Progenitor cell of endocrine pancreas (in vitro differentiated cells): ENCODE measurements around the gene LIX1. TPM values are rescaled to one million over a fixed set of nuclear protein-coding genes. Genes with fewer than 3 reads are reported as not detected.

Experiments
- DNase-seq: peaks from one replicate; pipeline ENCODE4 v3.0.0; 2021; ENCODE audit warnings: low spot score; ENCODE audit not compliant: unreplicated experiment
- H3K27ac Mint-ChIP-seq: 2 replicates; pipeline ENCODE4 v1.8.0; 2021; ENCODE audit warnings: mild to moderate bottlenecking, moderate library complexity, mixed read lengths
- H3K27me3 Mint-ChIP-seq: 2 replicates; pipeline ENCODE4 v1.8.0; 2021; ENCODE audit warnings: mixed read lengths
- H3K36me3 Mint-ChIP-seq: 2 replicates; pipeline ENCODE4 v1.8.0; 2022; ENCODE audit warnings: mixed read lengths; ENCODE audit not compliant: insufficient read depth
- H3K4me1 Mint-ChIP-seq: 2 replicates; pipeline ENCODE4 v1.8.0; 2021; ENCODE audit warnings: low read depth, mixed read lengths
- H3K4me3 Mint-ChIP-seq: 2 replicates; pipeline ENCODE4 v1.8.0; 2021; ENCODE audit warnings: low read depth, mild to moderate bottlenecking, moderate library complexity, mixed read lengths
- H3K9me3 Mint-ChIP-seq: 2 replicates; pipeline ENCODE4 v1.8.0; 2021; ENCODE audit warnings: low read depth, mixed read lengths
- total RNA-seq: library from RNA; stranded (reverse); gene quantifications from 2 replicates; pipeline ENCODE4 v1.2.1, GENCODE V29; 2021
- TF ChIP-seq, protein P1 (sequence below): fragments of 200-600 bp; sonication (generic); IDR thresholded peaks from one replicate; pipeline ENCODE4 v1.5.0; 2021; ENCODE audit warnings: antibody characterized with exemption, mild to moderate bottlenecking; ENCODE audit not compliant: unreplicated experiment

Gene LIX1
- total RNA-seq, 1 donor from 2014 or later = 0.31 TPM

DNA sequence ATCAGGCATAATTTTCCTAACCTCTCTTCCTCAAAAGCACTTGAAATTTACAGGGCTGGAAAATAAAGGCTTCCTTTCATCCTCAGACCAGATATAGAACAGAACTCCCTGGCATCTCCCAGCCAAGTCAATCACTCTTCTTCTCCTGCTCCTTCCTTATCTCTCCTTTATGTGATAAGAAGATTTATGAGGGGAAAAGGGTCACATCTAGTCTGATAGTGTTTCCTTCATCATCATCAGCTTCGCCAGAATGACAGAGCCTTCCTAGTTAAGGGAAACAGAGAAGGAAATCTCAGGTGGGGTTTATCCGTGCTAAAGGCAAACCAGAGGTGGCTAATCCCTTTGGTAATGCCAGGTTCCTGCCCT, 36.2 kb downstream of the LIX1 start:
- no peaks in the 10 kb centered on the region for H3K36me3 Mint-ChIP-seq
- H3K27me3 Mint-ChIP-seq = no peaks in the 10 kb centered on the region

DNA sequence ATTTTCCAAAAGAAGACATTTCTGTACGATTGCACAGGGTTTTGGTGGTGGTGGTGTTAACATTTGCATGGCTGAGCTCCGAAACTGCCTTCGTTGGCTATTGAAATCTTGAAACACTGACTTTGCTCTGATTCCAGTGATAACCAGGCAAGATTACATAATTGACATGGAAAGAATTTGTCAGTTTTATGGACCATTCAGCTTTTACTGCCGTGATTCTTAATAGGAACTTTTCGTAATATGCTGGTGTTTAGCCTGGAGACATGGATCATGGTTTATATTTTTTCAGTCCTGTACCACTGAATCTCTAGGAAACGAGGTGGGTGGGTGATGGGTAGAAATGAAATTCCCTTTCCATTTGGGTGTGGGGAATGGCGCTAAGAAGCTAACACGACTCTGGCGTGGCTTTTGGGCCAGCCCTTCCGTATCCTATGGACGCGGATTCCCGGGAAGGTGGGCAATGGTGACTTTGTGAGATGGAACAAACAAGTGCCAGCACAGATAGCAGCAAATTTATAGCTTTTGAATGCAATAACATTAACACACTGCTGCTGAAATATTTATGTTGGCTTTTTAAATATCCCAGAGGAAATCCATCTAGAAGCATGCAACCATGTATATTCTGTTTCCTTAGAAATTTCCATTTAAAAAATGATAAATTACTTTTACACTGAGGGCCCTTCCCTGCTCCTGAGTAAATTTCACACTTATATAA, 36.8 kb downstream of the LIX1 start:
- H3K9me3 Mint-ChIP-seq = no peaks in the 10 kb centered on the region
- no peaks in the 10 kb centered on the region for H3K36me3 Mint-ChIP-seq
- no peak overlapping the region for H3K4me3 Mint-ChIP-seq
- peaks cover 10% of the 10 kb centered on the region for H3K4me1 Mint-ChIP-seq
- H3K27ac Mint-ChIP-seq = no peak overlapping the region
- TF ChIP-seq, protein P1, sequence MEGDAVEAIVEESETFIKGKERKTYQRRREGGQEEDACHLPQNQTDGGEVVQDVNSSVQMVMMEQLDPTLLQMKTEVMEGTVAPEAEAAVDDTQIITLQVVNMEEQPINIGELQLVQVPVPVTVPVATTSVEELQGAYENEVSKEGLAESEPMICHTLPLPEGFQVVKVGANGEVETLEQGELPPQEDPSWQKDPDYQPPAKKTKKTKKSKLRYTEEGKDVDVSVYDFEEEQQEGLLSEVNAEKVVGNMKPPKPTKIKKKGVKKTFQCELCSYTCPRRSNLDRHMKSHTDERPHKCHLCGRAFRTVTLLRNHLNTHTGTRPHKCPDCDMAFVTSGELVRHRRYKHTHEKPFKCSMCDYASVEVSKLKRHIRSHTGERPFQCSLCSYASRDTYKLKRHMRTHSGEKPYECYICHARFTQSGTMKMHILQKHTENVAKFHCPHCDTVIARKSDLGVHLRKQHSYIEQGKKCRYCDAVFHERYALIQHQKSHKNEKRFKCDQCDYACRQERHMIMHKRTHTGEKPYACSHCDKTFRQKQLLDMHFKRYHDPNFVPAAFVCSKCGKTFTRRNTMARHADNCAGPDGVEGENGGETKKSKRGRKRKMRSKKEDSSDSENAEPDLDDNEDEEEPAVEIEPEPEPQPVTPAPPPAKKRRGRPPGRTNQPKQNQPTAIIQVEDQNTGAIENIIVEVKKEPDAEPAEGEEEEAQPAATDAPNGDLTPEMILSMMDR = no peak
- DNase-seq = no peak
- no peaks in the 10 kb centered on the region for H3K27me3 Mint-ChIP-seq

More for the DNA sequence above, 36.2 kb downstream of the LIX1 start:
- TF ChIP-seq, protein P1 = no peak
- Mint-ChIP-seq H3K4me3 (no peak overlapping the region), H3K9me3 (no peaks in the 10 kb centered on the region), H3K4me1 (peaks cover 10% of the 10 kb centered on the region), H3K27ac (no peak overlapping the region)
- DNase-seq = no peak

- Mint-ChIP-seq H3K27me3 (no peaks in the 10 kb centered on the region), H3K4me1 (peaks cover 12% of the 10 kb centered on the region), H3K4me3 (no peak overlapping the region), H3K27ac (no peak overlapping the region), H3K9me3 (no peaks in the 10 kb centered on the region), H3K36me3 (no peaks in the 10 kb centered on the region)
- TF ChIP-seq, protein P1 = no peak
- DNase-seq = no peak
These were observed 40.4 kb downstream of the LIX1 start for GRCh38 chr5:97102010-97102470.

DNA sequence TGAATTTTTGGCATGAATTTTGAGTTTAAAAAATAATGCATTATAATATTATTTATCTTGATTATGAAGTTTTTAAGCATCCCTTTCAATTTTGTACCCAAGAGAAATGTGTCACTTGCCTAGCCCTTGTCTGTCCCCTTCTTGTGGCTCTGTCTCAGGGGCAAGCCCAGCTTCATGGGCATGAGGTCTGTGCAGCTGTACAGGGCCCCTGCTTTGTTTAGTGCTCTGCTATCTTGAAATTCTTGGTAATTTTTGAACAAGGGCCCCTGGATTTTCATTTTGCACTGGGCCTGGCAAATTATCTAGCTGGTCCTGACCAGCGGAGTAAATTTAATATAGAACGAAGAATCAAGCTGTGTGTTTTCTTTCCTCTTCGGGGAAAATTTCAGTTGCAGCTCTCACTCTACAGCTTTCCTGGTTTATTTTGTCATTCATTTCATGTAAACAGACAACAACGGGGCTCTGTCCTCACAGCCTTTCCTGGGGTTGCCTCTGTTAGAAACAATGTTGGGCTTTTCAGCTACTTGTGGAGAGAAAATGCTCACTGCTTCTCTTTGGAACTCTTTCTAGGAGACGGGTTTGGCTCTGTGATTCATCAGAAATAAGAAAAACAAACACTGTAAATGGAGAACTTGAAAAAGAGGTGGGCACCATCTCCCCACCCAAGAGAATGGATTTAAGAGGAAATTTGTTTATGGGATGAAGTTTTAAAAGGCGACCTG, 41.1 kb downstream of the LIX1 start:
- Mint-ChIP-seq H3K27ac (no peak overlapping the region), H3K4me1 (peaks cover 9% of the 10 kb centered on the region), H3K9me3 (no peaks in the 10 kb centered on the region), H3K27me3 (no peaks in the 10 kb centered on the region), H3K4me3 (no peak overlapping the region), H3K36me3 (no peaks in the 10 kb centered on the region)
- TF ChIP-seq, protein P1 = no peak
- DNase-seq = no peak

- Mint-ChIP-seq H3K4me1 (peaks cover 6% of the 10 kb centered on the region), H3K4me3 (no peak overlapping the region), H3K9me3 (no peaks in the 10 kb centered on the region), H3K27me3 (no peaks in the 10 kb centered on the region), H3K36me3 (no peaks in the 10 kb centered on the region), H3K27ac (no peak overlapping the region)
- no peak for DNase-seq
- TF ChIP-seq, protein P1 = no peak
These were observed 41.9 kb downstream of the LIX1 start for GRCh38 chr5:97100476-97100875.
